22Rv1 (cell line): ENCODE results near the gene UBTF.

Experiments used
- ZFX ChIP-seq: fragments of 450-650 bp; IDR thresholded peaks from 2 replicates; pipeline ENCODE4 v1.6.1; 2017; ENCODE audit warnings: antibody characterized with exemption, borderline replicate concordance
- TF ChIP-seq, protein P1 (sequence below): fragments of 450-650 bp; IDR thresholded peaks from 2 replicates; pipeline ENCODE4 v1.5.1; 2017; ENCODE audit warnings: mild to moderate bottlenecking

DNA sequence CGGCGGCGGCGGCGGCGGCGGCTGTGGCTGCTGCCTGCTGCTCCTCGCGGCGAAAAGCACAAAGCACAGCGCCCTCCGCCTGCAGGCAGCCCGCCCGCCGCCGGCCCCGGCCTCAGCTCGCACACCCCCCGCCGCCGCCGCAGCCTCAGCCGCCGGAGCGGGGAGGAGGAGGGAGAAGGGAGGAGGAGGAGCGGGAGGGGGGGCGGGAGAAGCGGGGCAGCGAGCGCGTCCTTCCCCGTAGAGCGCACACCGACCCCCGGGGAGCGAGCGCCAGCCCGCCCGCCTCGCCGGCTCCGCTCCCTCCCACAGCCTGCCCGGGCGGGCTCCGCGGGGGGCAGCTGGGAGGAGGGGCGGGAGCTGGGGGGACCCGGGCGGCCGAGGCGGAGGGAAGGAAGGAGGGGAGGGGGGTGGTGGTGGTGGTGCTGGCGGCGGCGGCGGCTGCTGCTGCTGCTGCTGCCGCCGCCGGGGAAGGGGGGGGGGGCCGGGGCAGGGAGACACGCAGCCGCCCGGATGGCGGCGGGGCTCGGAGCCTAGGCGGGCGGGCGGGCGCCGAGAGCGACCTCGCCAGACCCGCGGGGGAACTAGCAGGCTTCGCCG, at the start of gene UBTF:
- TF ChIP-seq, protein P1, sequence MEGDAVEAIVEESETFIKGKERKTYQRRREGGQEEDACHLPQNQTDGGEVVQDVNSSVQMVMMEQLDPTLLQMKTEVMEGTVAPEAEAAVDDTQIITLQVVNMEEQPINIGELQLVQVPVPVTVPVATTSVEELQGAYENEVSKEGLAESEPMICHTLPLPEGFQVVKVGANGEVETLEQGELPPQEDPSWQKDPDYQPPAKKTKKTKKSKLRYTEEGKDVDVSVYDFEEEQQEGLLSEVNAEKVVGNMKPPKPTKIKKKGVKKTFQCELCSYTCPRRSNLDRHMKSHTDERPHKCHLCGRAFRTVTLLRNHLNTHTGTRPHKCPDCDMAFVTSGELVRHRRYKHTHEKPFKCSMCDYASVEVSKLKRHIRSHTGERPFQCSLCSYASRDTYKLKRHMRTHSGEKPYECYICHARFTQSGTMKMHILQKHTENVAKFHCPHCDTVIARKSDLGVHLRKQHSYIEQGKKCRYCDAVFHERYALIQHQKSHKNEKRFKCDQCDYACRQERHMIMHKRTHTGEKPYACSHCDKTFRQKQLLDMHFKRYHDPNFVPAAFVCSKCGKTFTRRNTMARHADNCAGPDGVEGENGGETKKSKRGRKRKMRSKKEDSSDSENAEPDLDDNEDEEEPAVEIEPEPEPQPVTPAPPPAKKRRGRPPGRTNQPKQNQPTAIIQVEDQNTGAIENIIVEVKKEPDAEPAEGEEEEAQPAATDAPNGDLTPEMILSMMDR: no peak
- TF ChIP-seq ZFX: no peak
